ENCODE measurements around the gene EYS.
"Not testable (repeated sequence)": the region's sequence is repeated elsewhere in the genome, so short reads cannot be mapped to it uniquely, and the experiment has no call there.

EYS gene

DNA sequence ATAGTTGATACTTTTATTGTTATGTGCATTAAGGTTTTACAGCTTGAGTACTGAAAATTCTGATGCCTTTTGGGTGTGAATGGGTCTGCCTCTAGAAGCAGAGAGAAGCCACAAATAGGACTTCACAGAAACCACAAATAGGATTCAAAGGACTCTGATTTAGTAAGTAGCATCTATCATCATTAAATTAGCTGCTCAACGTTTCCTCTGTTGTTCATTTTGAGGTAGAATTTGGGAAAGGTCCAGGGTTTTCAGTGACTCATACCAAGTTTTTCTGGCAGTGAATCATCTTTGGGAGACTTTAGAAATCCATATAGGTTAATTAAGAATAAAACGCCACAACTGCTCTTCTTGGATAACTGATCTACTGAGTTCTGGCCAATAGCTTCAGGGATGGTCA is 1966.3 kb downstream of the EYS start:
- H3K27me3 ChIP-seq (ENCODE audit: control insufficient read depth, insufficient read depth, low read length), result no peaks in the 10 kb centered on the region
- no peak overlapping the region for H3K4me3 ChIP-seq (ENCODE audit: low read length)
- no peak overlapping the region for H3K4me2 ChIP-seq (ENCODE audit: low read length)
- no peaks in the 10 kb centered on the region for H3K9me3 ChIP-seq (replicated peaks; ENCODE audit: low read length)
- H3K9ac ChIP-seq (ENCODE audit: low read depth, low read length), result no peak overlapping the region
- H3K36me3 ChIP-seq (ENCODE audit: insufficient read depth, low read length), result no peaks in the 10 kb centered on the region
- peaks cover 13% of the 10 kb centered on the region for H3K4me1 ChIP-seq (ENCODE audit: control insufficient read depth, insufficient read depth, low read length)

DNA sequence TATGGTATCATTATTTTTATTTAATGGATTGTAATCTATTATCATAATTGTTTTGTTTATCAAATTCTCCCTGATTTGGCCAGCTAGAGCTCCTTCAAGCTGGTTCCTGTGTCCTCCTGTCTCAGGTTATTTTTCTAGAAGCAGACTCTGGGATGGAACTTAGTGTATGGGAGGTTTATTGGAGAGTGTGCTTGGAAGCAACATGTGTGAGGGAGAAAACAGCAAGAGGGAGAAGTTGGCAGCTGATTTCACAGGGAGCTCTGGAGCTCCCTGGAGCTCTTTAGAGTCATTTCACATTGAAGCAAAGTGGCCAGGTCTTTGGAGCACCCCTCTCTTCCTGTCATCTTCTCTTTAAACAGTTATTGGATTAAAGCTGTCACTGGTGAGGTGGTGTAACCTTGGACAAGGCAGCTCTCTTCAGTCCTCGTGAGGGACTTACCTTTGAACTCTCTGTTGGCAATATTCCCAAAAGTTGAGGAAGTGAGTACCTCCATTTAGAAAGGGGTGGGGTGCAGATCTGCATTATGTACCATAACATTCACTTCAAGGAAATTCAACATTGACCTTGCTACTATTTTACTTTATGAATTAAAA is 1967.8 kb downstream of the EYS start:
- Histone ChIP-seq H3K9me3 (replicated peaks; ENCODE audit: low read length) (no peaks in the 10 kb centered on the region), H3K36me3 (ENCODE audit: insufficient read depth, low read length) (no peaks in the 10 kb centered on the region), H3K4me1 (ENCODE audit: control insufficient read depth, insufficient read depth, low read length) (peaks cover 13% of the 10 kb centered on the region), H3K9ac (ENCODE audit: low read depth, low read length) (no peak overlapping the region), H3K27me3 (ENCODE audit: control insufficient read depth, insufficient read depth, low read length) (no peaks in the 10 kb centered on the region), H3K4me2 (ENCODE audit: low read length) (no peak overlapping the region), H3K4me3 (ENCODE audit: low read length) (no peak overlapping the region)

DNA sequence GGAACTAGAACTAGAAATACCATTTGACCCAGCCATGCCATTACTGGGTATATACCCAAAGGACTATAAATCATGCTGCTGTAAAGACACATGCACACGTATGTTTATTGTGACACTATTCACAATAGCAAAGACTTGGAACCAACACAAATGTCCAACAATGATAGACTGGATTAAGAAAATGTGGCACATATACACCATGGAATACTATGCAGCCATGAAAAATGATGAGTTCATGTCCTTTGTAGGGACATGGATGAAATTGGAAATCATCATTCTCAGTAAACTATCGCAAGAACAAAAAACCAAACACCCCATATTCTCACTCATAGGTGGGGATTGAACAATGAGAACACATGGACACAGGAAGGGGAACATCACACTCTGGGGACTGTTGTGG is 1968.8 kb downstream of the EYS start:
- H3K4me2 ChIP-seq (ENCODE audit: low read length); H3K36me3 ChIP-seq (ENCODE audit: insufficient read depth, low read length); H3K4me3 ChIP-seq (ENCODE audit: low read length); H3K9me3 ChIP-seq (replicated peaks; ENCODE audit: low read length); H3K27me3 ChIP-seq (ENCODE audit: control insufficient read depth, insufficient read depth, low read length); H3K9ac ChIP-seq (ENCODE audit: low read depth, low read length): not testable (repeated sequence)
- peaks cover 13% of the 10 kb centered on the region for H3K4me1 ChIP-seq (ENCODE audit: control insufficient read depth, insufficient read depth, low read length)

DNA sequence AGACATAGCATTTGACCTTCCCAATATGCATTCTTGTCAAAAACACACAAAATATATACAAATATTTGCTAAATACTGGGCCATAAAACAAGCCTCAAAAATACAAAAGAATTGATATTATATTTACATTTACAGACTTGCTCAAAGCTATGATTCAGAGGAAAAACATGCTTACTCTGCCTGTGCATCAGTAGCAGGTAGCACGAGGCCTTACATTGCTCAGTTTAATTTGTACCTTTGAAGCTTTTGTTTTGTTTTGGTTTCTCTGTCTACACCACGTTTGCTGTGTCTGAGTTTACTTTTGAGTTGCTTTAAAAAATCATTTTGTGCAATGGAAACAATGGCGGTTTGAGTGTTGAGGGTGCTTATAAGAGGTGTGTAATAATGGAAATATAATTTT is 1972.1 kb downstream of the EYS start:
- Histone ChIP-seq H3K36me3 (ENCODE audit: insufficient read depth, low read length) (no peaks in the 10 kb centered on the region), H3K4me1 (ENCODE audit: control insufficient read depth, insufficient read depth, low read length) (peaks cover 17% of the 10 kb centered on the region), H3K9ac (ENCODE audit: low read depth, low read length) (no peak overlapping the region), H3K27me3 (ENCODE audit: control insufficient read depth, insufficient read depth, low read length) (no peaks in the 10 kb centered on the region), H3K4me2 (ENCODE audit: low read length) (no peak overlapping the region), H3K9me3 (replicated peaks; ENCODE audit: low read length) (no peaks in the 10 kb centered on the region), H3K4me3 (ENCODE audit: low read length) (no peak overlapping the region)

DNA sequence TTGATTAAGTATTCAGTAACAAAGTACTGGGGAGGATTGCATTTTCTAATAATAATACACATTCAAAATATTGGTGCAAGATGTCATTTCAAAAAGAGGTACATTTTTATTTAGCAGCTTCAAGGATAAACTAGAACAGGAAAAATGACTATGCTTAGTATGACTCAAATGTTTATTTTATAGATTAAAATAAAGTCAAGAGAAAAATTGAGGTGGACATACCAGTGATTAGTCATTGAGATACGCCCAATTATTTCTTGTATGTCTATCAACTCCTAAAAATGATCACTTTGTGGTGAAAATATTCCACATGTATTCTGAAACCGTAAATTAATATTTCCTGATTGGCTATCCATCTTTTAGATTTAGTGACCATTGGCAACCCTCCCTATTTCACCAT is 1974.7 kb downstream of the EYS start:
- no peak overlapping the region for H3K4me2 ChIP-seq (ENCODE audit: low read length)
- H3K9ac ChIP-seq (ENCODE audit: low read depth, low read length), result no peak overlapping the region
- peaks cover 17% of the 10 kb centered on the region for H3K4me1 ChIP-seq (ENCODE audit: control insufficient read depth, insufficient read depth, low read length)
- no peaks in the 10 kb centered on the region for H3K27me3 ChIP-seq (ENCODE audit: control insufficient read depth, insufficient read depth, low read length)
- no peaks in the 10 kb centered on the region for H3K9me3 ChIP-seq (replicated peaks; ENCODE audit: low read length)
- H3K4me3 ChIP-seq (ENCODE audit: low read length), result no peak overlapping the region
- no peaks in the 10 kb centered on the region for H3K36me3 ChIP-seq (ENCODE audit: insufficient read depth, low read length)

DNA sequence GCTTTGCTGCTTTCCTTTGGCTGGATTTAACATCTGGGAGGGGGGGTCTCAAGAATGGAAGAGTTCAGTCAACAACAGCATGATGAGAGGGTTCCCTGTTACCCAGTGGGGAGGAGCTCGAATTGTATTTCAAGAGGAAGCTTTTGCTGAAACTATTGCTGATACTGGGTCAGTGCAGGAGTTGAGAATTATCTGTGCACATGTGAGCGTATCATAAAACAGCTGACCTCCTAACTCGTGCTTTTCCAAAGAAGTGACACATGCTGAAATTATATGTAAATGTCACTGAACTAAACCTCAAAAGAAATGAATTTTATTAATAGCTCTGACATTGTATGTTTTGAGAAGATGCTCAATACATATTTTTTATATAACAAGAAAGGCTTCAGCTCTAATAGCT is 1975.1 kb downstream of the EYS start:
- H3K4me1 ChIP-seq (ENCODE audit: control insufficient read depth, insufficient read depth, low read length), result peaks cover 17% of the 10 kb centered on the region
- no peak overlapping the region for H3K9ac ChIP-seq (ENCODE audit: low read depth, low read length)
- H3K9me3 ChIP-seq (replicated peaks; ENCODE audit: low read length), result no peaks in the 10 kb centered on the region
- H3K27me3 ChIP-seq (ENCODE audit: control insufficient read depth, insufficient read depth, low read length), result no peaks in the 10 kb centered on the region
- peak overlapping the region; percentile 13 for H3K4me3 ChIP-seq (ENCODE audit: low read length)
- peak overlapping the region; percentile 44 for H3K4me2 ChIP-seq (ENCODE audit: low read length)
- no peaks in the 10 kb centered on the region for H3K36me3 ChIP-seq (ENCODE audit: insufficient read depth, low read length)

DNA sequence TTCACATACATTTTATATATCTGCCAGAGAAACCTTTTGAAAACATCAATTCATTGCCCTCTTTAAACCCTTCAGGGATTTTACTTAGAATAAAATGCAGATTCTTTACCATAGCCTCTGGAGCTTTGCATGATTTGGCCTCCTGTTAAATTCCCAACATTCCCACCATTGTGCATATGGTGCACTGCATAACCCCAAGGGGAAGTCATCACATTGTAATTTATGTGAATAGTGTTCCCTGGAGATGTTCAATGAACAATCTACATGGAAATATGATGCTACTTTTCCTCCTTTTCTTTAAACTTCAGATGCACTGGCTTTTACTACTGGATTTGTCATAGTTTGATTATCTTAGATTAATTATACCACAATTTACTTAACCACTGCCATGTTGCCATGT is 1976.7 kb downstream of the EYS start:
- H3K4me1 ChIP-seq (ENCODE audit: control insufficient read depth, insufficient read depth, low read length), result peaks cover 17% of the 10 kb centered on the region
- H3K27me3 ChIP-seq (ENCODE audit: control insufficient read depth, insufficient read depth, low read length), result no peaks in the 10 kb centered on the region
- H3K9me3 ChIP-seq (replicated peaks; ENCODE audit: low read length), result no peaks in the 10 kb centered on the region
- H3K9ac ChIP-seq (ENCODE audit: low read depth, low read length), result no peak overlapping the region
- H3K4me3 ChIP-seq (ENCODE audit: low read length), result no peak overlapping the region
- H3K4me2 ChIP-seq (ENCODE audit: low read length), result no peak overlapping the region
- no peaks in the 10 kb centered on the region for H3K36me3 ChIP-seq (ENCODE audit: insufficient read depth, low read length)

DNA sequence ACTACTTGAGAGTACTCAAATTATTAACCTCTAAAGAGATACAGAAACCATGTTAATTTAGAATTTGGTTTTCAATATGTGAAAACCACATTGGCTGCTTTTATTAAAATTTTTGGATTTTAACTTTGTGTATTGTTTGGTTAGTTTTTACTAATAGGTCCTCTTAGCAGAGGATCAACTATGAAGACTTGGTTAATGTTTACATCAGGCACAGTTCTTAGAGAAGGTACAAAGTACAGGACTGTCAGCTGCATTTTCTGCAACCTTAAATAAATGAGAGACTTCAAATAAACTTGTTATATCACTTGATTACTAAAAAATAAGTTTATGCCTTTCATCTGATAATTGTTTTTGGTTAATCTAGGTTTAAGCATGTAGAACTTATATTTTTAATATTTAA is 1982.3 kb downstream of the EYS start:
- Histone ChIP-seq H3K4me1 (ENCODE audit: control insufficient read depth, insufficient read depth, low read length) (no peaks in the 10 kb centered on the region), H3K27me3 (ENCODE audit: control insufficient read depth, insufficient read depth, low read length) (no peaks in the 10 kb centered on the region), H3K4me2 (ENCODE audit: low read length) (no peak overlapping the region), H3K9ac (ENCODE audit: low read depth, low read length) (no peak overlapping the region), H3K36me3 (ENCODE audit: insufficient read depth, low read length) (no peaks in the 10 kb centered on the region), H3K4me3 (ENCODE audit: low read length) (no peak overlapping the region), H3K9me3 (replicated peaks; ENCODE audit: low read length) (no peaks in the 10 kb centered on the region)

DNA sequence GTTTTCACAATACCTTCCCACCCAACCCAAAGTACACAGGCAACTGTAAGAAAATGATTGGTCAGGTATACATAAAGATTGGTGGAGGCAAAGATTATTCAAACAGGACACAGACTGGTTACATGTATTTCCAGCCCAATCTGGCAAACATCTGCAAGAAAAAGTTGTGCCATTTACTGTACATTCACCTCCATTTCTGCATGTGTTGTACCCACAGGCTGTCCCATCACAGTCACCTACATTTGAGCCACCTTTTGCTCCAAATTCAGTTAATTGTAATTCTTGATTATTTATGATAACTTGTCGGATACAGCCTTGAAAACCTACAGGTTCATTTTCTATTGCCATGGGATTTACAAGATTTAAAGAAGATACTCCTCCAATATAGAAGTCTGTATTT is 1985.8 kb downstream of the EYS start:
- H3K4me2 ChIP-seq (ENCODE audit: low read length), result no peak overlapping the region
- no peaks in the 10 kb centered on the region for H3K36me3 ChIP-seq (ENCODE audit: insufficient read depth, low read length)
- H3K9me3 ChIP-seq (replicated peaks; ENCODE audit: low read length), result no peaks in the 10 kb centered on the region
- H3K4me1 ChIP-seq (ENCODE audit: control insufficient read depth, insufficient read depth, low read length), result no peaks in the 10 kb centered on the region
- H3K27me3 ChIP-seq (ENCODE audit: control insufficient read depth, insufficient read depth, low read length), result no peaks in the 10 kb centered on the region
- H3K9ac ChIP-seq (ENCODE audit: low read depth, low read length), result no peak overlapping the region
- no peak overlapping the region for H3K4me3 ChIP-seq (ENCODE audit: low read length)

DNA sequence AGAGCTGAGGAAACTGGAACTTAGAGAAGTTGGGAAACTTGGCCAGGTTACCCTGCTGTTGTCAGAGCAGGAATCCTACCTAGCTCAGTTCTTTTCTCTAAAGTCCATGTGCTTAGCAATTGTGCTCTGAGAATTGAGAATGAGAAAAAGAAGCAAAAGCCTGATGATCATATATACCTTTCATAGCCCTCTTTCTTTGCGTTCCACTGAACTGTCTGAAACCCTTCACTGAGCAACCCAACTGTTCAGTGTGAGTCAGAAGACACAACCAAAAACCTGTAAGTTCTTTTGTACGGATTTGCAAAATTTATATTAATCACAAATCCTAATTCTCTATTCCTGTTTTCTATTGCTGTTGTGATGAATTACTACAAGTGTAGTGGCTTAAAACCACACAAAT is 1990.9 kb downstream of the EYS start:
- no peak overlapping the region for H3K4me2 ChIP-seq (ENCODE audit: low read length)
- peaks cover 25% of the 10 kb centered on the region for H3K36me3 ChIP-seq (ENCODE audit: insufficient read depth, low read length)
- H3K27me3 ChIP-seq (ENCODE audit: control insufficient read depth, insufficient read depth, low read length), result no peaks in the 10 kb centered on the region
- H3K9ac ChIP-seq (ENCODE audit: low read depth, low read length), result no peak overlapping the region
- H3K9me3 ChIP-seq (replicated peaks; ENCODE audit: low read length), result no peaks in the 10 kb centered on the region
- H3K4me1 ChIP-seq (ENCODE audit: control insufficient read depth, insufficient read depth, low read length), result no peaks in the 10 kb centered on the region
- H3K4me3 ChIP-seq (ENCODE audit: low read length), result no peak overlapping the region

DNA sequence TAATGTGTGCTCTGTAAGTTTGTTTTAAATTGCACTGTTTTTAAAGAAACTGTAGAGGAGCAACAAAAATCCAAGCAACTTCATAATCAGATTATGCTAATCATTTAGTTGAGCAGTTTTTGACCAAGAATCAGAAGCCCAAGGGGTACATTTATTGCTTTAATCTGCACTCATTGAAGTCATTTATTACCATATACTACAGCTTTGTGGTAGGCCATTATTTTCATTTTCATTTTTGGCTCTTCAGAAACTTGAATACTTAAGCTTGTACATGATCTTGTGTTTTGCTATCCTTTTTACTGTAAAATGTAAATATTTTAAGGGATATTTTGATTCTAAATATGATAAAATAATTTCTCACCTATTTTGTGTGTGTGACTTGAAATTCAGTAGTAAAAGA is 1992.9 kb downstream of the EYS start:
- Histone ChIP-seq H3K4me2 (ENCODE audit: low read length) (no peak overlapping the region), H3K27me3 (ENCODE audit: control insufficient read depth, insufficient read depth, low read length) (no peaks in the 10 kb centered on the region), H3K9me3 (replicated peaks; ENCODE audit: low read length) (no peaks in the 10 kb centered on the region), H3K4me3 (ENCODE audit: low read length) (no peak overlapping the region), H3K36me3 (ENCODE audit: insufficient read depth, low read length) (peaks cover 44% of the 10 kb centered on the region), H3K4me1 (ENCODE audit: control insufficient read depth, insufficient read depth, low read length) (no peaks in the 10 kb centered on the region), H3K9ac (ENCODE audit: low read depth, low read length) (no peak overlapping the region)

DNA sequence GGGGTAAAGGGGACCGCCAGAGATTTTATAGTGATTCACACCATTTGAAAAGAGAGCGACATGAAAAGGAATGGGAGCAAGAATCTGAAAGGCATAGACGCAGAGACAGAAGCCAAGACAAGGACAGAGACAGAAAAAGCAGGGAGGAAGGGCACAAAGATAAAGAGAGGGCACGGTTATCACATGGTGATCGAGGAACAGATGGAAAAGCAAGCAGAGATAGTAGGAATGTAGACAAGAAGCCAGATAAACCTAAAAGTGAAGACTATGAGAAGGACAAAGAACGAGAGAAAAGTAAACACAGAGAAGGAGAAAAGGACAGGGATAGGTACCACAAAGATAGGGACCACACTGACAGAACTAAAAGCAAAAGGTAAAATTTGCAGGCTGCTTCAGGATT is 1993.7 kb downstream of the EYS start:
- peaks cover 50% of the 10 kb centered on the region for H3K36me3 ChIP-seq (ENCODE audit: insufficient read depth, low read length)

More for the DNA sequence above, 1993.7 kb downstream of the EYS start:
- H3K4me3 ChIP-seq (ENCODE audit: low read length), result no peak overlapping the region
- H3K27me3 ChIP-seq (ENCODE audit: control insufficient read depth, insufficient read depth, low read length), result no peaks in the 10 kb centered on the region
- no peaks in the 10 kb centered on the region for H3K4me1 ChIP-seq (ENCODE audit: control insufficient read depth, insufficient read depth, low read length)
- H3K9ac ChIP-seq (ENCODE audit: low read depth, low read length), result no peak overlapping the region
- H3K4me2 ChIP-seq (ENCODE audit: low read length), result no peak overlapping the region
- no peaks in the 10 kb centered on the region for H3K9me3 ChIP-seq (replicated peaks; ENCODE audit: low read length)

All from skeletal muscle satellite cell (primary cell).